ENCODE measurements around the gene TRIM5.

DNA sequence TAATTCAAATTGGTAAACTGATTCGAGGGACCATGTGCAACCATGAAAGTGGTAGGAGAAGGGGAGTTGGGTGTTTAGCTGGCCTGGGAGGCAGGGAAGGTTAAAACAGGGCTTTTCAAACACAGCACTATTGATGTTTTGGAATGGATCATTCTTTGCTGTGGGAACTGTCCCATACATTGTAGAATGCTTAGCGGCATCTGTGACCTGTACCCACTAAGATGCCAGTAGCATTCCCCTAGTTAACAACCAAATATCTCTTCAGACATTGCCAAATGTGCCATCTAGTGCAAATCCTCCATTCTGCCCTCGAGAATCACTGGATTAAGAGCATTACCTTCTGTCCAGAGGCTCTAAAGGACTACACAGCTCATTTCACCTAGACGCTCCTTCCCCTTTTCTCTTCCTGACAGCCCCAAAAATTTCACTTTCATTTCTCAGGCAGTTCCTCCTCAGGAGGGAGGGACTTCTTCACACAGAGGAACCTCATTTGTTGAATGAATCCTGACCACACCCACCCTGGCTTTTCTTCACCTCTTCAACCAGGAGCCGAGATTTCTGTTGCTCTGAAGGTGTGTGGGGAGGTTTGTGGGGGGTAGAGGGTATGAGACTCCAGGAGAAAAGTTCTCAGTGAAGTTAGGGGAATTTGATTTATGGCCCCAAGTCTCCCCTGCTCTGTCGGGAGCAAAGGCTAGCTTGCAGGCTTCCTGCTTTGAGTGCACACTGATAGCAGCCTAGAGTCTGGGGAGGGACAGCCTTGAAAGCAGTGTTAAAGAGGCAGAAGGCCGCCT is 60.2 kb downstream of the TRIM5 start, which contains the start of gene TRIM34:
- TF ChIP-seq, protein P1, sequence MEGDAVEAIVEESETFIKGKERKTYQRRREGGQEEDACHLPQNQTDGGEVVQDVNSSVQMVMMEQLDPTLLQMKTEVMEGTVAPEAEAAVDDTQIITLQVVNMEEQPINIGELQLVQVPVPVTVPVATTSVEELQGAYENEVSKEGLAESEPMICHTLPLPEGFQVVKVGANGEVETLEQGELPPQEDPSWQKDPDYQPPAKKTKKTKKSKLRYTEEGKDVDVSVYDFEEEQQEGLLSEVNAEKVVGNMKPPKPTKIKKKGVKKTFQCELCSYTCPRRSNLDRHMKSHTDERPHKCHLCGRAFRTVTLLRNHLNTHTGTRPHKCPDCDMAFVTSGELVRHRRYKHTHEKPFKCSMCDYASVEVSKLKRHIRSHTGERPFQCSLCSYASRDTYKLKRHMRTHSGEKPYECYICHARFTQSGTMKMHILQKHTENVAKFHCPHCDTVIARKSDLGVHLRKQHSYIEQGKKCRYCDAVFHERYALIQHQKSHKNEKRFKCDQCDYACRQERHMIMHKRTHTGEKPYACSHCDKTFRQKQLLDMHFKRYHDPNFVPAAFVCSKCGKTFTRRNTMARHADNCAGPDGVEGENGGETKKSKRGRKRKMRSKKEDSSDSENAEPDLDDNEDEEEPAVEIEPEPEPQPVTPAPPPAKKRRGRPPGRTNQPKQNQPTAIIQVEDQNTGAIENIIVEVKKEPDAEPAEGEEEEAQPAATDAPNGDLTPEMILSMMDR (IDR thresholded peaks at IDR 0.05) = no peak
- TF ChIP-seq POLR2A (IDR thresholded peaks at IDR 0.05) = peak in 1 of 4 donors; percentile 38

Measured in esophagus squamous epithelium (tissue), 4 donors.